HepG2 (cell line): Measurements from ENCODE around the gene BASP1. TPM values are rescaled to one million over a fixed set of nuclear protein-coding genes. Genes with fewer than 3 reads are reported as not detected.

ENCODE experiments used
- ATAC-seq: fragments of 200-7000 bp; cut with Tn5 transposase; 3 replicates; pipeline ENCODE4 v1.9.1; 2020; ENCODE audit warnings: mild to moderate bottlenecking, moderate library complexity
- BruUV-seq: library from RNA; stranded (reverse); fragments of 400-500 nt; replicated peaks from 2 replicates; lab custom pipeline; 2021; lab: Mats Ljungman, UMichigan
- CTCF ChIA-PET: fragments of 300-600 bp; formaldehyde crosslinking; extraction: SDS; loops from one replicate; lab custom pipeline; 2021; ENCODE audit warnings: low total read pairs, inconsistent platforms, low intra/inter-chr PET ratio; lab: Yijun Ruan, JAX
- POLR2A ChIA-PET: fragments of 350-600 bp; sonication (Branson Sonifier 250); formaldehyde crosslinking; loops from one replicate; lab custom pipeline; 2020; ENCODE audit warnings: antibody characterized with exemption, inconsistent platforms; lab: Yijun Ruan, JAX
- DNase-seq: peaks from one replicate; pipeline ENCODE4 v3.0.0-alpha.2; 2015; ENCODE audit warnings: low spot score
- FAIRE-seq: peaks from 3 replicates; lab custom pipeline; 2011; peaks lifted over from hg19 to GRCh38; lab: Jason Lieb, UNC
- H2AFZ ChIP-seq: one replicate; pipeline ENCODE4 v1.6.1; 2011; ENCODE audit warnings: low read length, inconsistent platforms
- H3K27ac ChIP-seq: fragments of 300-600 bp; 3 replicates; pipeline ENCODE4 v1.8.0; 2011; ENCODE audit warnings: mixed run types, mild to moderate bottlenecking, mixed read lengths, low read length, inconsistent platforms; ENCODE audit not compliant: insufficient read depth; ENCODE audit errors: extremely low read length
- H3K27me3 ChIP-seq, 2 experiments: fragments of 200-600 bp in 1 of 2; 2 replicates in 1 of 2; 3 replicates in 1 of 2; pipeline versions ENCODE4 v1.6.0 to v1.8.0; 2011; ENCODE audit warnings: low read length in 2 of 2, mild to moderate bottlenecking in 2 of 2, moderate library complexity in 2 of 2, inconsistent platforms in 1 of 2; ENCODE audit not compliant: insufficient read depth in 2 of 2, control insufficient read depth in 1 of 2
- H3K36me3 ChIP-seq, 2 experiments: fragments of 200-600 bp in 1 of 2; replicated peaks in 1 of 2; 2 replicates in 1 of 2; 3 replicates in 1 of 2; pipeline versions ENCODE4 v1.5.1 to v1.8.0; 2011; ENCODE audit warnings: low read length in 2 of 2, inconsistent platforms in 1 of 2; ENCODE audit not compliant: insufficient read depth in 2 of 2, control insufficient read depth in 1 of 2
- H3K4me1 ChIP-seq: 2 replicates; pipeline ENCODE4 v1.5.1; 2012; ENCODE audit warnings: low read length, inconsistent platforms; ENCODE audit not compliant: insufficient read depth
- H3K4me2 ChIP-seq: 2 replicates; pipeline ENCODE4 v1.6.0; 2011; ENCODE audit warnings: low read depth, low read length, inconsistent platforms
- H3K4me3 ChIP-seq, 3 experiments: fragments of 200-600 bp in 1 of 3; sonication (generic), shearing (Covaris generic) in 1 of 3; replicated peaks in 1 of 3; 2 replicates each; pipeline ENCODE4 v1.5.1; 2011 to 2016; ENCODE audit warnings: low read length in 3 of 3, inconsistent platforms in 2 of 3, low read depth in 2 of 3, mild to moderate bottlenecking in 2 of 3, control low read depth in 1 of 3, mixed read lengths in 1 of 3; ENCODE audit not compliant: insufficient read depth in 1 of 3
- H3K79me2 ChIP-seq: one replicate; pipeline ENCODE4 v1.6.1; 2011; ENCODE audit warnings: low read length, inconsistent platforms; ENCODE audit not compliant: insufficient read depth
- H3K9ac ChIP-seq: 2 replicates; pipeline ENCODE4 v1.6.0; 2011; ENCODE audit warnings: mild to moderate bottlenecking, low read depth, low read length, inconsistent platforms; ENCODE audit not compliant: insufficient read depth
- H3K9me3 ChIP-seq: 2 replicates; pipeline ENCODE4 v1.5.1; 2012; ENCODE audit warnings: mild to moderate bottlenecking, low read length
- H4K20me1 ChIP-seq: 2 replicates; pipeline ENCODE4 v1.6.0; 2011; ENCODE audit warnings: inconsistent platforms, mild to moderate bottlenecking, low read length, moderate library complexity; ENCODE audit not compliant: insufficient read depth
- ELF3 ChIP-seq: IDR thresholded peaks from 2 replicates; pipeline ENCODE4 v1.6.1; 2016; ENCODE audit warnings: missing genetic modification reagents, missing compliant biosample characterization
- FOXM1 ChIP-seq: sonication (generic); formaldehyde crosslinking; IDR thresholded peaks from 2 replicates; pipeline ENCODE4 v1.5.0; 2020; ENCODE audit warnings: missing genetic modification reagents
- MTF1 ChIP-seq: sonication (generic); formaldehyde crosslinking; IDR thresholded peaks from 2 replicates; pipeline ENCODE4 v1.5.0; 2020; ENCODE audit warnings: missing genetic modification reagents
- PAXIP1 ChIP-seq: sonication (generic); formaldehyde crosslinking; conservative IDR thresholded peaks from 2 replicates; pipeline ENCODE4 v1.4.0; 2020; ENCODE audit warnings: mild to moderate bottlenecking, missing genetic modification reagents, moderate library complexity
- ZBTB40 ChIP-seq, 2 experiments: fragments of 450-650 bp in 1 of 2; sonication (generic) in 1 of 2; formaldehyde crosslinking in 1 of 2; IDR thresholded peaks; 2 replicates each; pipeline versions ENCODE4 v1.6.1 to v1.8.0; 2016 to 2022; ENCODE audit warnings: antibody characterized with exemption in 1 of 2, mild to moderate bottlenecking in 1 of 2, missing genetic modification reagents in 1 of 2
- ZNF335 ChIP-seq: sonication (generic); formaldehyde crosslinking; IDR thresholded peaks from 2 replicates; pipeline ENCODE4 v1.4.0; 2020; ENCODE audit warnings: missing genetic modification reagents
- ZNF546 ChIP-seq: sonication (generic); formaldehyde crosslinking; conservative IDR thresholded peaks from 2 replicates; pipeline ENCODE4 v1.8.1; 2023; ENCODE audit warnings: mild to moderate bottlenecking, missing genetic modification reagents
- ZNF792 ChIP-seq: IDR thresholded peaks from 2 replicates; pipeline ENCODE4 v1.6.1; 2016
- in situ Hi-C: cut with HindIII; loops from 2 replicates; pipeline ENCODE4 v1.10.0; 2017; ENCODE audit warnings: low pct_unique_long_range_greater_than_20kb; ENCODE audit not compliant: extremely low pct_ligation_motif_present
- intact Hi-C: fragments of 100-400 bp; cut with micrococcal nuclease; formaldehyde crosslinking; loops from one replicate; pipeline ENCODE4 v1.10.0; 2022; ENCODE audit not compliant: unreplicated experiment
- polyA plus RNA-seq, 8 experiments: library from polyadenylated mRNA; depleted of rRNA in 3 of 8; stranded (reverse) in 7 of 8; unstranded in 1 of 8; fragments of >200 nt; fragmentation: Illumina TruSeq in 4 of 8; extraction: Trizol in 4 of 8; gene quantifications; 2 replicates each; pipeline versions ENCODE4 v1.2.1 to v1.2.3, GENCODE V29; 2011 to 2016; ENCODE audit warnings: low read depth in 4 of 8, missing spikeins in 1 of 8, mixed read lengths in 1 of 8; ENCODE audit not compliant: insufficient read depth in 1 of 8
- total RNA-seq, 5 experiments: library from RNA; depleted of rRNA; stranded (reverse); fragments of >200 nt; fragmentation: Illumina TruSeq; extraction: Trizol; gene quantifications; 2 replicates each; pipeline ENCODE4 v1.2.3, GENCODE V29; 2016; ENCODE audit warnings: low read depth in 1 of 5
- TF ChIP-seq, protein P1 (sequence below): IDR thresholded peaks from 2 replicates; pipeline ENCODE4 v1.6.1; 2016; ENCODE audit warnings: low read depth, control low read depth

Gene BASP1
- total and polyA plus RNA-seq, 2 of the 13 experiments (the other 11 are each of a cell fraction or from before 2014, with no cell fraction given), result 0.04 TPM; not detected in 1

- no peak for TF ChIP-seq PAXIP1 (CRISPR knock-in tag)
- no peak for TF ChIP-seq ELF3 (CRISPR knock-in tag)
- TF ChIP-seq FOXM1 (CRISPR knock-in tag), result no peak
- TF ChIP-seq, protein P1, sequence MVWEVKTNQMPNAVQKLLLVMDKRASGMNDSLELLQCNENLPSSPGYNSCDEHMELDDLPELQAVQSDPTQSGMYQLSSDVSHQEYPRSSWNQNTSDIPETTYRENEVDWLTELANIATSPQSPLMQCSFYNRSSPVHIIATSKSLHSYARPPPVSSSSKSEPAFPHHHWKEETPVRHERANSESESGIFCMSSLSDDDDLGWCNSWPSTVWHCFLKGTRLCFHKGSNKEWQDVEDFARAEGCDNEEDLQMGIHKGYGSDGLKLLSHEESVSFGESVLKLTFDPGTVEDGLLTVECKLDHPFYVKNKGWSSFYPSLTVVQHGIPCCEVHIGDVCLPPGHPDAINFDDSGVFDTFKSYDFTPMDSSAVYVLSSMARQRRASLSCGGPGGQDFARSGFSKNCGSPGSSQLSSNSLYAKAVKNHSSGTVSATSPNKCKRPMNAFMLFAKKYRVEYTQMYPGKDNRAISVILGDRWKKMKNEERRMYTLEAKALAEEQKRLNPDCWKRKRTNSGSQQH (CRISPR knock-in tag), result no peak
- TF ChIP-seq ZNF792, result no peak
These were observed 13.3 kb upstream of the BASP1 start (continued) for GRCh38 chr5:17204133-17204489.

- ChIA-PET POLR2A (no interaction called here), CTCF (no interaction called here)
- no peak overlapping the region for H2AFZ ChIP-seq
- no peak for ATAC-seq
- H3K36me3 ChIP-seq, result no peaks in the 10 kb centered on the region
- no peak for FAIRE-seq
- H3K9ac ChIP-seq, result no peak overlapping the region
- H3K4me2 ChIP-seq, result no peak overlapping the region
- no peaks in the 10 kb centered on the region for H3K9me3 ChIP-seq
- no peak overlapping the region for H3K4me3 ChIP-seq
- no peaks in the 10 kb centered on the region for H3K4me1 ChIP-seq
- no peak for DNase-seq
- no peaks in the 10 kb centered on the region; a peak in 1 of 5 replicates for H3K27me3 ChIP-seq
- in situ Hi-C loops (no loop called here), intact Hi-C loops (no loop called here)
- no peaks in the 10 kb centered on the region for H3K79me2 ChIP-seq
- H3K27ac ChIP-seq, result no peak overlapping the region
- H4K20me1 ChIP-seq, result no peaks in the 10 kb centered on the region
- BruUV-seq, result no TSS peak
- TF ChIP-seq ZNF546 (CRISPR knock-in tag) (no peak), ZBTB40 (IDR thresholded peaks at IDR 0.05) (peak; percentile 48), ZBTB40 (CRISPR knock-in tag; IDR thresholded peaks at IDR 0.05) (peak; percentile 79; the same call in 1 of the 2 replicates), ZNF335 (no peak), MTF1 (no peak)
These were observed 11.4 kb upstream of the BASP1 start for GRCh38 chr5:17206021-17206420.
